IMR-90 (cell line): ENCODE results near the gene ADAM15. TPM values are rescaled to one million over a fixed set of nuclear protein-coding genes. Genes with fewer than 3 reads are reported as not detected.

Experiments used
- ATAC-seq: fragments of 200-7000 bp; cut with Tn5 transposase; 2 replicates; pipeline ENCODE4 v1.9.1; 2020; ENCODE audit warnings: low read depth, mild to moderate bottlenecking, moderate library complexity
- Bru-seq: library from RNA; stranded (reverse); fragments of 400-500 nt; gene quantifications from one replicate; lab custom pipeline; 2021; lab: Mats Ljungman, UMichigan
- BruChase-seq, 2 experiments: library from RNA; stranded (reverse); fragments of 400-500 nt; gene quantifications; one replicate each; lab custom pipeline; 2021; lab: Mats Ljungman, UMichigan
- BruUV-seq: library from RNA; stranded (reverse); fragments of 400-500 nt; replicated peaks from 2 replicates; lab custom pipeline; 2021; lab: Mats Ljungman, UMichigan
- CTCF ChIA-PET: fragments of 300-600 bp; formaldehyde crosslinking; extraction: SDS; loops from one replicate; lab custom pipeline; 2021; ENCODE audit warnings: antibody characterized with exemption; lab: Yijun Ruan, JAX
- POLR2A ChIA-PET: fragments of 300-600 bp; sonication (Branson Sonifier 250); formaldehyde crosslinking; loops from one replicate; lab custom pipeline; 2022; ENCODE audit warnings: antibody characterized with exemption; ENCODE audit not compliant: unreplicated experiment; lab: Charles Lee
- DNase-seq: peaks from one replicate; pipeline ENCODE4 v3.0.0; 2013
- H2AFZ ChIP-seq: replicated peaks from 2 replicates; pipeline ENCODE3; 2013; ENCODE audit warnings: low read length, mild to moderate bottlenecking; ENCODE audit not compliant: poor library complexity
- H2AK5ac ChIP-seq: 2 replicates; pipeline ENCODE4 v1.6.1; 2013; ENCODE audit warnings: low read depth, low read length, inconsistent platforms
- H2AK9ac ChIP-seq: replicated peaks from 2 replicates; pipeline ENCODE3; 2013; ENCODE audit warnings: mild to moderate bottlenecking, low read depth, low read length, moderate library complexity; ENCODE audit not compliant: poor library complexity
- H2BK120ac ChIP-seq: 2 replicates; pipeline ENCODE4 v1.6.1; 2013; ENCODE audit warnings: low read depth, low read length, inconsistent platforms
- H2BK15ac ChIP-seq: 3 replicates; pipeline ENCODE4 v1.6.1; 2013; ENCODE audit warnings: low read depth, low read length, inconsistent platforms
- H2BK20ac ChIP-seq: 2 replicates; pipeline ENCODE4 v1.6.1; 2013; ENCODE audit warnings: low read depth, mild to moderate bottlenecking, inconsistent platforms, low read length, moderate library complexity
- H2BK5ac ChIP-seq: 2 replicates; pipeline ENCODE4 v1.6.1; 2013; ENCODE audit warnings: mild to moderate bottlenecking, low read depth, low read length, inconsistent platforms; ENCODE audit not compliant: poor library complexity, severe bottlenecking
- H3K14ac ChIP-seq: replicated peaks from 2 replicates; pipeline ENCODE4 v1.6.1; 2013; ENCODE audit warnings: low read depth, low read length, inconsistent platforms
- H3K18ac ChIP-seq: 2 replicates; pipeline ENCODE4 v1.6.1; 2013; ENCODE audit warnings: low read depth, low read length, control low read depth
- H3K23ac ChIP-seq: 2 replicates; pipeline ENCODE4 v1.6.1; 2013; ENCODE audit warnings: low read depth, low read length, inconsistent platforms
- H3K27ac ChIP-seq: 2 replicates; pipeline ENCODE4 v1.5.1; 2013; ENCODE audit warnings: mild to moderate bottlenecking, control low read depth, low read length; ENCODE audit not compliant: insufficient read depth
- H3K27me3 ChIP-seq: 2 replicates; pipeline ENCODE4 v1.6.1; 2013; ENCODE audit warnings: low read length; ENCODE audit not compliant: control insufficient read depth, insufficient read depth
- H3K36me3 ChIP-seq: 2 replicates; pipeline ENCODE4 v1.6.1; 2013; ENCODE audit warnings: low read length, mixed read lengths; ENCODE audit not compliant: control insufficient read depth, insufficient read depth
- H3K4ac ChIP-seq: 2 replicates; pipeline ENCODE4 v1.6.1; 2013; ENCODE audit warnings: low read depth, low read length, inconsistent platforms
- H3K4me1 ChIP-seq: 2 replicates; pipeline ENCODE4 v1.6.1; 2013; ENCODE audit warnings: low read length, mixed read lengths; ENCODE audit not compliant: control insufficient read depth, insufficient read depth
- H3K4me2 ChIP-seq: 2 replicates; pipeline ENCODE4 v1.6.1; 2013; ENCODE audit warnings: low read depth, mild to moderate bottlenecking, control low read depth, low read length, moderate library complexity
- H3K4me3 ChIP-seq: 2 replicates; pipeline ENCODE4 v1.5.1; 2013; ENCODE audit warnings: low read depth, mild to moderate bottlenecking, control low read depth, low read length, moderate library complexity; ENCODE audit not compliant: insufficient read depth
- H3K56ac ChIP-seq: 2 replicates; pipeline ENCODE4 v1.6.1; 2013; ENCODE audit warnings: low read length, inconsistent platforms; ENCODE audit not compliant: insufficient read depth; ENCODE audit errors: extremely low read depth
- H3K79me1 ChIP-seq, 2 experiments: 2 replicates each; pipeline ENCODE4 v1.6.1; 2013; ENCODE audit warnings: low read length in 2 of 2, inconsistent platforms in 1 of 2, low read depth in 1 of 2
- H3K9ac ChIP-seq: 2 replicates; pipeline ENCODE4 v1.6.1; 2013; ENCODE audit warnings: low read depth, low read length, control low read depth
- H3K9me1 ChIP-seq: 2 replicates; pipeline ENCODE4 v1.6.1; 2013; ENCODE audit warnings: low read length, inconsistent platforms; ENCODE audit not compliant: insufficient read depth
- H3K9me3 ChIP-seq: 2 replicates; pipeline ENCODE4 v1.6.1; 2013; ENCODE audit warnings: low read length; ENCODE audit not compliant: control insufficient read depth, insufficient read depth
- H4K20me1 ChIP-seq: 2 replicates; pipeline ENCODE4 v1.6.1; 2013; ENCODE audit warnings: low read length, inconsistent platforms; ENCODE audit not compliant: insufficient read depth
- H4K5ac ChIP-seq: 2 replicates; pipeline ENCODE4 v1.6.1; 2013; ENCODE audit warnings: mild to moderate bottlenecking, low read depth, low read length, control low read depth
- H4K8ac ChIP-seq, 2 experiments: 2 replicates each; pipeline ENCODE4 v1.6.1; 2013; ENCODE audit warnings: low read depth in 2 of 2, low read length in 2 of 2, control low read depth in 1 of 2, inconsistent platforms in 1 of 2
- H4K91ac ChIP-seq: 2 replicates; pipeline ENCODE4 v1.6.1; 2013; ENCODE audit warnings: low read depth, low read length, inconsistent platforms; ENCODE audit not compliant: insufficient read depth
- BHLHE40 ChIP-seq: fragments of 150-350 bp; IDR thresholded peaks from 2 replicates; pipeline ENCODE4 v1.6.1; 2016; ENCODE audit warnings: mild to moderate bottlenecking, low read depth, low read length
- CTCF ChIP-seq: conservative IDR thresholded peaks from 2 replicates; pipeline ENCODE4 v1.5.1; 2012; ENCODE audit warnings: mild to moderate bottlenecking, low read depth, low read length, improper control_type of control experiment
- MAZ ChIP-seq: IDR thresholded peaks from 2 replicates; pipeline ENCODE4 v1.6.1; 2012; ENCODE audit warnings: low read depth, mild to moderate bottlenecking, low read length, improper control_type of control experiment, moderate library complexity, borderline replicate concordance
- MXI1 ChIP-seq: IDR thresholded peaks from 2 replicates; pipeline ENCODE4 v1.6.1; 2012; ENCODE audit warnings: low read depth, mild to moderate bottlenecking, low read length, moderate library complexity, borderline replicate concordance
- POLR2A ChIP-seq: IDR thresholded peaks from 2 replicates; pipeline ENCODE4 v1.6.1; 2012; ENCODE audit warnings: mild to moderate bottlenecking, low read depth, low read length
- RAD21 ChIP-seq: IDR thresholded peaks from 2 replicates; pipeline ENCODE4 v1.6.1; 2012; ENCODE audit warnings: low read length, improper control_type of control experiment
- RCOR1 ChIP-seq: IDR thresholded peaks from 2 replicates; pipeline ENCODE4 v1.6.1; 2012; ENCODE audit warnings: mild to moderate bottlenecking, low read length, improper control_type of control experiment; ENCODE audit not compliant: insufficient replicate concordance
- SMC3 ChIP-seq: fragments of 150-350 bp; IDR thresholded peaks from 2 replicates; pipeline ENCODE4 v1.6.1; 2016; ENCODE audit warnings: low read depth, mild to moderate bottlenecking, antibody characterized with exemption, low read length, moderate library complexity
- WGBS, 2 experiments: methylation state at CpG; one replicate each; pipeline versions ENCODE4 v1.1.5 to v1.1.7; 2013; ENCODE audit warnings: missing lambda C conversion rate in 2 of 2; ENCODE audit not compliant: insufficient read length in 1 of 2; ENCODE audit errors: extremely low coverage in 2 of 2; 5-methylcytosine and 5-hydroxymethylcytosine counted together
- dilution Hi-C: fragments of 300-500 bp; cut with HindIII; formaldehyde crosslinking; loops from one replicate; pipeline ENCODE4 v1.14.3; 2018; ENCODE audit warnings: low sequenced_read_pairs; ENCODE audit not compliant: unreplicated experiment
- in situ Hi-C: fragments of 300-500 bp; cut with MboI; formaldehyde crosslinking; loops from 3 replicates; pipeline ENCODE4 v1.14.3; 2019; ENCODE audit warnings: low sequenced_read_pairs, inconsistent platforms, mixed read lengths
- intact Hi-C: fragments of 100-400 bp; cut with micrococcal nuclease; formaldehyde crosslinking; loops from 2 replicates; pipeline ENCODE4 v1.10.0; 2022
- long read RNA-seq: library from polyadenylated mRNA; unstranded; transcript quantifications from one replicate; pipeline ENCODE4 v2.0.0, GENCODE V29; 2021; ENCODE audit not compliant: unreplicated experiment
- polyA plus RNA-seq, 3 experiments: library from polyadenylated mRNA; depleted of rRNA; stranded (reverse); fragments of >200 nt; gene quantifications; 2 replicates each; pipeline ENCODE4 v1.2.3, GENCODE V29; 2012; ENCODE audit warnings: low replicate concordance in 1 of 3
- total RNA-seq: library from RNA; depleted of rRNA; stranded (reverse); fragments of >200 nt; gene quantifications from 2 replicates; pipeline ENCODE4 v1.2.3, GENCODE V29; 2012; rRNA removed

ADAM15 gene
- 25.6 and 29.7 TPM in 2 replicates for total RNA-seq
- polyA plus RNA-seq (2012; rRNA removed) = 52.4 and 65.6 TPM in 2 replicates
- polyA plus RNA-seq (2012; cell fraction: cytosol; rRNA removed) = 37.6 and 68.1 TPM in 2 replicates
- 71.0 and 198 TPM in 2 replicates for polyA plus RNA-seq (2012; cell fraction: nucleus; rRNA removed; ENCODE audit: low replicate concordance)
- Bru-seq, nascent RNA = percentile 40 among the genes with signal in this experiment
- BruChase-seq, experiment 1, labeled RNA remaining after a 6-hour chase = percentile 51 among the genes with signal in this experiment
- BruChase-seq, experiment 2, labeled RNA remaining after a 2-hour chase = percentile 47 among the genes with signal in this experiment
- long read RNA-seq, transcript ADAM15-201 (21 exons, 2,799 nt) = major isoform, 25 of 56 reads
- long read RNA-seq, partial matches to known transcripts = 22 of 56 reads
- long read RNA-seq, other reads (novel, unspliced or antisense) = 9 of 56 reads

GRCh38 chr1:155050560-155051341, at the start of gene ADAM15:
ADAM15 (plus strand) TSS chr1:155051316; CDS start chr1:155051387, 71 bp downstream.
- H2BK20ac ChIP-seq = no peak within 1 kb of the TSS
- peak within 1 kb of the TSS; percentile 33 for H2AK5ac ChIP-seq
- peak within 1 kb of the TSS; percentile 20; the same call in 1 of the 3 replicates for H2BK15ac ChIP-seq
- H3K56ac ChIP-seq = peak within 1 kb of the TSS; percentile 35; the same call in 1 of the 2 replicates
- H3K4ac ChIP-seq = peak within 1 kb of the TSS; percentile 55
- in situ Hi-C loops = loop anchor here (10.0 kb wide), 1 partner anchor 96 kb away; the partner anchor contains the start of gene PBXIP1
- peaks cover 8% of the 10 kb centered on the region for H3K4me1 ChIP-seq
- peak within 1 kb of the TSS; percentile 96 for H2AK9ac ChIP-seq
- peak within 1 kb of the TSS; percentile 99 for H2AFZ ChIP-seq
- H3K79me1 ChIP-seq = peaks cover 0 to 15% of the 10 kb centered on the region in 2 experiments; a peak in 2 of 4 replicates
- intact Hi-C loops = loop anchor here (5.0 kb wide), 1 partner anchor 48 kb away; the partner anchor contains the start of gene ZBTB7B
- 0 out of 2 replicates have a peak within 1 kb of the TSS, but pooled peaks have one; percentile 6 for H3K18ac ChIP-seq
- peak; percentile 53 for DNase-seq
- H3K4me2 ChIP-seq = peak within 1 kb of the TSS; percentile 93
- dilution Hi-C loops = no loop called here
- 2% methylated on average over 44 of the region's 99 CpGs; no CpG with 5 or more reads in 1 of the 2 experiments for WGBS, 2 experiments
- CTCF ChIA-PET = interaction anchor here (1.0 to 1.3 kb wide), 4 partner anchors 10 to 34 kb away, joined by 3 to 7 read pairs (median 3); no protein-coding TSS in a partner anchor
- H4K5ac ChIP-seq = no peak within 1 kb of the TSS; the same call in 1 of the 2 replicates
- peak; percentile 29; the same call in 1 of the 2 replicates for TF ChIP-seq MAZ
- TF ChIP-seq RAD21 = peak; percentile 53
- TF ChIP-seq SMC3 = peak; percentile 60
- peak; percentile 34; the same call in 1 of the 2 replicates for TF ChIP-seq MXI1
- peak; percentile 85 for TF ChIP-seq CTCF
- no peak for TF ChIP-seq RCOR1
- TF ChIP-seq BHLHE40 = peak; percentile 46; the same call in 1 of the 2 replicates
- no peak for TF ChIP-seq POLR2A
- no peaks in the 10 kb centered on the region for H3K27me3 ChIP-seq
- H4K91ac ChIP-seq = peak within 1 kb of the TSS; percentile 60
- H3K9ac ChIP-seq = peak within 1 kb of the TSS; percentile 62
- peak within 1 kb of the TSS; percentile 20; the same call in 1 of the 2 replicates for H2BK120ac ChIP-seq
- H4K20me1 ChIP-seq = no peaks in the 10 kb centered on the region; the same call in 1 of the 2 replicates
- H3K4me3 ChIP-seq = peak within 1 kb of the TSS; percentile 75
- peak; percentile 85 for ATAC-seq
- BruUV-seq = no TSS peak
- H3K9me3 ChIP-seq = no peaks in the 10 kb centered on the region
- POLR2A ChIA-PET = interaction anchor here (0.6 kb wide), 4 partner anchors 41 to 727 kb away, joined by 3 to 7 read pairs (median 3); partner anchors contain the start of gene SHC1
- peaks cover 2% of the 10 kb centered on the region; the same call in 1 of the 2 replicates for H3K36me3 ChIP-seq
- peak within 1 kb of the TSS; percentile 76 for H3K23ac ChIP-seq
- H3K9me1 ChIP-seq = peaks cover 5% of the 10 kb centered on the region; the same call in 1 of the 2 replicates
- H4K8ac ChIP-seq = peak within 1 kb of the TSS; percentile 55 to 80; a peak in 3 of 4 replicates
- H3K14ac ChIP-seq = peak within 1 kb of the TSS; percentile 69; the same call in 1 of the 2 replicates
- peak within 1 kb of the TSS; percentile 43; the same call in 1 of the 2 replicates for H3K27ac ChIP-seq
- H2BK5ac ChIP-seq = peak within 1 kb of the TSS; percentile 43
